Measurements from ENCODE around the gene BDH1. TPM values are rescaled to one million over a fixed set of nuclear protein-coding genes. Genes with fewer than 3 reads are reported as not detected.
A peak's percentile ranks its signal among the peaks of the same experiment; 100 is the strongest.
"Not testable (repeated sequence)": the region's sequence is repeated elsewhere in the genome, so short reads cannot be mapped to it uniquely, and the experiment has no call there.

BDH1 gene
- total and polyA plus RNA-seq, 2 donors = 6.9 to 13.7 TPM

DNA sequence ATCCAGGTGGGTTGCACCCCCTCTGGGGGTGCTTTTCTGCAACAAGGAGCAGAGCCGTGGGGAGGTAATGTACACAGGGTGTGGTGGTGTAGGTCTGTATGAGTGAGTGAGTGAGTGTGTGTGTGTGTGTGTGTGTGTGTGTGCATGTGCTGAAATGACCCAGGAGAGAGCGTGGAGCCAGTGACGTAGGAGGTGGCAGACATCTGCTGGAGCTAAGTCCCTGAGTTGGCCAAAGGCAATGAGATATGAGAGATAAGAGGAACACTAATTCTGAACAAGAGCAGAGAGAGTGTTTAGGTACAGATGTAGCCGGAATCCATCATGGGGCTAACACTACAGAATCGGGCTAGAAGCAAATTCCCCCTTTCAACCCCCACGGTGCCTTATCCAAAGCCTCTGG lies 27.6 kb downstream of the BDH1 start:
- WGBS = 86% methylated on average over 6 of the region's 6 CpGs
- DNase-seq (ENCODE audit: extremely low spot score) = no peak
- H3K36me3 ChIP-seq (ENCODE audit: insufficient read depth) = no peaks in the 10 kb centered on the region
- no peak overlapping the region for H3K27ac ChIP-seq (ENCODE audit: low read depth)
- H3K4me3 ChIP-seq (ENCODE audit: low read depth, low read length) = no peak overlapping the region
- no peaks in the 10 kb centered on the region for H3K4me1 ChIP-seq (ENCODE audit: insufficient read depth)

DNA sequence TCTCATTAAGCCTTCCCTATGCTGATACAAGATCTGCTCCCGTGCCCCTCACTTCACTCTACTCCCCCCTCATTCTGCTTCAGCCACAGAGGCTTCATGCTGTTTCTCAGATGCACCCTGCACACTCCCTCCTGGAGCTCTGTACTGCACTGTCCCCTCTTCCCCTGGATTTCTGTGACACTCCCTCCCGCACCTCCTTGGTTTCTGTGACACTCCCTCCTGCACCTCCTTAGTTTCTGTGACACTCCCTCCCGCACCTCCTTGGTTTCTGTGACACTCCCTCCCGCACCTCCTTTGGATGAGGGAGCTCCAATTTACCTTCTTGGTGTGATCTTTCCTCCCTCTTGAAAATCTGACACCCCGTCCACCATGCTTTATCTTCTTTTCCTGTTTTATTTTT lies 28.2 kb downstream of the BDH1 start:
- DNase-seq (ENCODE audit: extremely low spot score) = no peak
- Histone ChIP-seq H3K4me1 (ENCODE audit: insufficient read depth) (no peaks in the 10 kb centered on the region), H3K27ac (ENCODE audit: low read depth) (no peak overlapping the region), H3K36me3 (ENCODE audit: insufficient read depth) (no peaks in the 10 kb centered on the region), H3K4me3 (ENCODE audit: low read depth, low read length) (no peak overlapping the region)
- 90% methylated on average over 5 of the region's 5 CpGs for WGBS

DNA sequence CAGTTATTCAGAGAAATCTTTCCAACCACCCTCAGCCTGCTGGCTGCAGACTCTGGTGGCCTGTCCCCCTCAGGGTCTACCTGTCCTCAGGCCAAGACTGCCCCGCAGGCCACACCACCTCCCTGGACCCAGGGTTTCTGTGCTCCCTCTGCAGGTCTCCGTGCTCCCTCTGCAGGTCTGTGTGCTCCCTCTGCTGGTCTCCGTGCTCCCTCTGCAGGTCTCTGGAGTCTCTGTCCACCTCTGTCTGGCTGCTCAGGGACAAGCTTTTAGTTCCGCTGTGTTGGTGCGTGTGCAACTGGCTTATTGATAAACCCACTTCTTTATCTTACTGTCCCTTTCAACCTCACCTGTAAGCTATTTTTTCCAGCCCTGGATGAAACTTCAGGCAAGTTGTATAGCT lies 30.1 kb downstream of the BDH1 start:
- H3K4me1 ChIP-seq (ENCODE audit: insufficient read depth) = no peaks in the 10 kb centered on the region
- H3K4me3 ChIP-seq (ENCODE audit: low read depth, low read length) = no peak overlapping the region
- H3K36me3 ChIP-seq (ENCODE audit: insufficient read depth) = no peaks in the 10 kb centered on the region
- DNase-seq (ENCODE audit: extremely low spot score) = no peak
- H3K27ac ChIP-seq (ENCODE audit: low read depth) = no peak overlapping the region
- WGBS = 85% methylated on average over 5 of the region's 5 CpGs

GRCh38 chr3:197524128-197524527 lies 31.6 kb downstream of the BDH1 start:
- DNase-seq (ENCODE audit: extremely low spot score) = no peak
- no peak overlapping the region for H3K4me3 ChIP-seq (ENCODE audit: low read depth, low read length)
- no peaks in the 10 kb centered on the region for H3K4me1 ChIP-seq (ENCODE audit: insufficient read depth)
- 82% methylated on average over 8 of the region's 8 CpGs for WGBS
- no peak overlapping the region for H3K27ac ChIP-seq (ENCODE audit: low read depth)
- no peaks in the 10 kb centered on the region for H3K36me3 ChIP-seq (ENCODE audit: insufficient read depth)

GRCh38 chr3:197523526-197523925 lies 32.2 kb downstream of the BDH1 start:
- DNase-seq (ENCODE audit: extremely low spot score) = no peak
- H3K36me3 ChIP-seq (ENCODE audit: insufficient read depth) = no peaks in the 10 kb centered on the region
- WGBS = 84% methylated on average over 14 of the region's 14 CpGs
- no peak overlapping the region for H3K27ac ChIP-seq (ENCODE audit: low read depth)
- H3K4me1 ChIP-seq (ENCODE audit: insufficient read depth) = no peaks in the 10 kb centered on the region
- H3K4me3 ChIP-seq (ENCODE audit: low read depth, low read length) = no peak overlapping the region

GRCh38 chr3:197522881-197523441 lies 32.8 kb downstream of the BDH1 start:
- Histone ChIP-seq H3K4me1 (ENCODE audit: insufficient read depth) (no peaks in the 10 kb centered on the region), H3K36me3 (ENCODE audit: insufficient read depth) (no peaks in the 10 kb centered on the region), H3K4me3 (ENCODE audit: low read depth, low read length) (no peak overlapping the region), H3K27ac (ENCODE audit: low read depth) (no peak overlapping the region)
- DNase-seq (ENCODE audit: extremely low spot score) = no peak
- WGBS = 78% methylated on average over 5 of the region's 5 CpGs

DNA sequence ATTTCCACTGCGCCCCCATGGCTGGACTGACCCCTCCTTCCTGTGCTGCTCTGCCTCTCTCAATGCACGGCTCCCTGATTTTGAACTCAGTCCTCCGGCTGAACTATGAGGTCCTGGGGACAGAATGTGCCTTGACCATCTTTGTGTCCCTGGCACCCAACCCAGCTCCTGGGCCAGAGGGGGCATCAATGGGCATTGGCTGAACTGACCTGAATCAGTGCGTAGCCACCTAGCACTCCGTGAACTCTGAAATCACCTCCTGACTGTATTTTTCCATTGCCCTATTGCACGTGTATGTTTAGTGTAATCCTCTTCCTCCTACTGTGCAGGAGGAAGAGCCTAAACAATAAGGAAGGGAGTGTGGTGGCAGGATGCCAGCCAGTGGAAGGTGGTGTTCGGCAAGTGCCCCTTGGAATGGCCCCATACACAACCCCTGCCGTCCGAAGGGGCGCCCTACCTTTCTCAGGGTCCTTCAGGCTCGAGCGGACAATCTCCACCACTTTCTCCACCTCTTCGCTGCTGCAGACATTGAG lies 33.5 kb downstream of the BDH1 start:
- no peaks in the 10 kb centered on the region for H3K36me3 ChIP-seq (ENCODE audit: insufficient read depth)
- no peak for DNase-seq (ENCODE audit: extremely low spot score)
- WGBS = 85% methylated on average over 13 of the region's 13 CpGs
- H3K4me3 ChIP-seq (ENCODE audit: low read depth, low read length) = no peak overlapping the region
- no peaks in the 10 kb centered on the region for H3K4me1 ChIP-seq (ENCODE audit: insufficient read depth)
- H3K27ac ChIP-seq (ENCODE audit: low read depth) = no peak overlapping the region

DNA sequence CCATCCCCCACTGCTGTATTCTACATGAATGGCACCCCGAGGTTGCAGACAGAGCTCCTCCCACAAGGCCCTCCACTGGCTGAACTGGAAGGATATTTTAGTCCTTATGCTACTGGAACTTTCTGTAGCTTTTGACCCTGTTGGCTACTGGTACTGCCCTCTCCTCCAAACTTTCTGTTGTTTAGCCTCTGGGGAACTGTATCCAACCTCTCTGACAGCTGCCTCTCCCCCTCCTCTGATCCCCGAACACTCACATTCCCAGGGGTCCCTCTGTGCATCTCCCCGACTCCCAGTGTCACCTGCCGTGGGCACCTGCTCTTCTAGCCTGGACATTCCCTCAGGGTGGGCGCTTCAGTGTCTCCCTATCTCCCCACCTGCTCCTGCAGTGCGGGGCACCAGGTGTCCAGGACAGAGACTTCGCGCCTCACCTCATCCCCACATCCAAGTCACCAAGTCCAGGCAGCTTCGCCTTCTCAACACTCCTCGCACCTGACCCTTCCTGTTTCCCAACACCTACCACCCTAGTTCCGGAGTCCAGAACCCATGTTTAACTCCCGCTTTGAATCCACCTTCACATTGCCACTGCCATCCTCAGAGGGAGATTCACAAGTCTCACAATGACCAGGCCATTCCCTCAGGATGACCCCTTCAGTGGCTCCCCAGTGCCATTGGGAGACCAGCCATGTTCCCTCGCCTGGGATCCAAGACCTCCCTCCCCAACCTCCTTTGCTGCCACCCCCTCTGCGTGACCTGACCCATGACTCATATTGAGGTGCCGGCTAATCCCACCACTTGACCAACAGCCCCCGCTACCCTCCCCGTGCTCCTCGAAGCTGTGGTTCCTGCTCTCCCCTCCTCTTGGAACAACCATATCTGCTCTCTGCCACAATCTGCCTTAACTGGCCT lies 34.2 kb downstream of the BDH1 start:
- no peak overlapping the region for H3K4me3 ChIP-seq (ENCODE audit: low read depth, low read length)
- peak overlapping the region; percentile 44 for H3K27ac ChIP-seq (ENCODE audit: low read depth)
- no peak for DNase-seq (ENCODE audit: extremely low spot score)
- WGBS = 86% methylated on average over 18 of the region's 18 CpGs
- no peaks in the 10 kb centered on the region for H3K36me3 ChIP-seq (ENCODE audit: insufficient read depth)
- no peaks in the 10 kb centered on the region for H3K4me1 ChIP-seq (ENCODE audit: insufficient read depth)

DNA sequence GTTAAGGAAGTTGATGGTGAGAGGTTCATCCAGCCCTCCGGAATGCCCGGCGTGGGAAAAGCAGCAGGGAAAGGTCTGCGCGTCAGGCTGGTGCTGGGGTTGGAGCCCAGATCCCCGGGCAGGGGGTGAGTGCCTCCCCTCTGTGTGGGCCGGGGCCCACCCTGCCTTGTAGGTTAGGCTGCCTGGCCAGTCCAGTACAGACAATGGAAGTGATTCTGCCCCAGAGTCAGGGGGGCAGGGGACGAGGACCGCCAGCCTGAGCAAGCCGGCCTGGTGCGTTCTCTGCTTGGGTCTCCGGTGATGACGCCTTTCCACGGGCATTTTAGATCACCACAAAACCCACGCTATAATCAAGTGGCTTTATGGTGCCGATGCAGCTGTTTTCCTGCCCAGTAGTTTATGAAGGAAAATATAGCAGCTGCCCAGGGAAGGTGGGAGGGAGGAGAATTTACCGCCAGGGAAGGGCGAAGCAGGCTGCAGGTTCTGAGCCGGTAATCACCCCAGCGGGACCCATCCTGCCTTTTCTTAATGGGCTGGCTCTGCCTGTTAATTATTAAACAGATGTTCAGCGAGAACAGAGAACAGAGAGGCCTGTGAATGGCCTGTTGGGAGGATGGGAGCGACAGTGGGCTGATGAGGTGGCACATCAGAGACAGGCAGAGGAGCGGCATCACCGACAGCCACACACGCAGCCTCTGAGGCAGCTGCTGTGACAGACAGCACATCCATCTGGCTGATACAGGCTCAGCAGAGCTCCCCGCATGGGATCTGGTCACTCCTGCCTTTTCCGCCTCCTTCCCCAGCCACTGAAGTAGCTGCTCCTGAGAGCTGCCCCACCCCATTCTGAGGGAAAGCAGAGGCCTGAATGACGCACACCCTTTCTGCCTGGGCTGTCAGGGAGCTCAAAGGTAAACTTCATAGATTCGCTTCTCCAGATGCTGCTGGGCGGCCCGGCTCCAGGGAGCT lies 35.2 kb downstream of the BDH1 start:
- no peaks in the 10 kb centered on the region for H3K4me1 ChIP-seq (ENCODE audit: insufficient read depth)
- H3K27ac ChIP-seq (ENCODE audit: low read depth) = peak overlapping the region; percentile 34
- no peak for DNase-seq (ENCODE audit: extremely low spot score)
- 72% methylated on average over 31 of the region's 31 CpGs for WGBS
- H3K4me3 ChIP-seq (ENCODE audit: low read depth, low read length) = no peak overlapping the region
- no peaks in the 10 kb centered on the region for H3K36me3 ChIP-seq (ENCODE audit: insufficient read depth)

- Histone ChIP-seq H3K27ac (ENCODE audit: low read depth) (no peak overlapping the region), H3K36me3 (ENCODE audit: insufficient read depth) (no peaks in the 10 kb centered on the region), H3K4me1 (ENCODE audit: insufficient read depth) (no peaks in the 10 kb centered on the region), H3K4me3 (ENCODE audit: low read depth, low read length) (no peak overlapping the region)
- 92% methylated on average over 18 of the region's 18 CpGs for WGBS
- no peak for DNase-seq (ENCODE audit: extremely low spot score)
Observed at GRCh38 chr3:197519801-197520211, 36.0 kb downstream of the BDH1 start.

DNA sequence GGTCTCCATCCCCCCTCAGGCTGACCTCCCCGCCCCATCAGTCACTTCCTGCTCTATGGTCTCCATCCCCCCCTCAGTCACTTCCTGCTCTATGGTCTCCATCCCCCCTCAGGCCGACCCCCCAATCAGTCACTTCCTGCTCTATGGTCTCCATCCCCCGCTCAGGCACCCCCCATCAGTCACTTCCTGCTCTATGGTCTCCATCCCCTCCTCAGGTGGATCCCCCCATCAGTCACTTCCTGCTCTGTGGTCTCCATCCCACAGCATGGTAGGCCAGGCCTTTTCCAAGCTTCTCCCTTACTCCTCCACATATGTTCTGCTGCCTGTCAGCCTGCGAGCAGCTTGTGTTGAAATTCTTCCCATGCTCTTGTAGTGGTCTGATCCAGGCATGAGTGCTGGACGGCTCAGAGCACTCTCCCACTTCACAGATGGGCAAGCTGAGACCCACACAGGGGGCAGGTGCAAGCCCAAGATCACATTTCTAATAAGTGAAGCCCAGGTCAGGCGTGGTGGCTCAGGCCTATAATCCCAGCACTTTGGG lies 36.8 kb downstream of the BDH1 start:
- 83% methylated on average over 6 of the region's 6 CpGs for WGBS
- Histone ChIP-seq H3K36me3 (ENCODE audit: insufficient read depth) (no peaks in the 10 kb centered on the region), H3K4me1 (ENCODE audit: insufficient read depth) (no peaks in the 10 kb centered on the region), H3K4me3 (ENCODE audit: low read depth, low read length) (no peak overlapping the region), H3K27ac (ENCODE audit: low read depth) (no peak overlapping the region)
- no peak for DNase-seq (ENCODE audit: extremely low spot score)

DNA sequence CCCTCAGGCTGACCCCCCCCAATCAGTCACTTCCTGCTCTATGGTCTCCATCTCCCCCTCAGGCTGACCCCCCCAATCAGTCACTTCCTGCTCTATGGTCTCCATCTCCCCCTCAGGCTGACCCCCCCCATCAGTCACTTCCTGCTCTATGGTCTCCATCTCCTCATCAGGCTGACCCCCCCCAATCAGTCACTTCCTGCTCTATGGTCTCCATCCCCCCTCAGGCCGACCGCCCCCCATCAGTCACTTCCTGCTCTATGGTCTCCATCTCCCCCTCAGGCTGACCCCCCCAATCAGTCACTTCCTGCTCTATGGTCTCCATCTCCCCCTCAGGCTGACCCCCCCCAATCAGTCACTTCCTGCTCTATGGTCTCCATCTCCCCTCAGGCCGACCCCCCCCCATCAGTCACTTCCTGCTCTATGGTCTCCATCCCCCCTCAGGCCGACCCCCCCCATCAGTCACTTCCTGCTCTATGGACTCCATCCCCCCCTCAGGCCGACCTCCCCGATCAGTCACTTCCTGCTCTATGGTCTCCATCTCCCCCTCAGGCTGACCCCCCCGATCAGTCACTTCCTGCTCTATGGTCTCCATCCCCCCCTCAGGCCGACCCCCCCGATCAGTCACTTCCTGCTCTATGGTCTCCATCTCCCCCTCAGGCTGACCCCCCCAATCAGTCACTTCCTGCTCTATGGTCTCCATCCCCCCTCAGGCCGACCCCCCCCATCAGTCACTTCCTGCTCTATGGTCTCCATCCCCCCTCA lies 37.7 kb downstream of the BDH1 start:
- H3K4me1 ChIP-seq (ENCODE audit: insufficient read depth); H3K4me3 ChIP-seq (ENCODE audit: low read depth, low read length); DNase-seq (ENCODE audit: extremely low spot score); H3K36me3 ChIP-seq (ENCODE audit: insufficient read depth); H3K27ac ChIP-seq (ENCODE audit: low read depth): not testable (repeated sequence)
- WGBS = 81% methylated on average over 10 of the region's 10 CpGs

Data from urinary bladder (tissue), 4 donors.